HG02981 (cell line): ENCODE measurements around the gene HHATL.

Source experiments
- ATAC-seq: cut with Tn5 transposase; IDR thresholded peaks from one replicate; pipeline ENCODE4 v1.9.1; 2021; ENCODE audit warnings: mild to moderate bottlenecking, moderate library complexity; ENCODE audit not compliant: unreplicated experiment

Gene HHATL

GRCh38 chr3:42667096-42667522 is 35.5 kb downstream of the HHATL start:
- ATAC-seq, result no peak

- ATAC-seq, result no peak
Measured at GRCh38 chr3:42666577-42666998, 36.0 kb downstream of the HHATL start.

- no peak for ATAC-seq
Measured at GRCh38 chr3:42666022-42666421, 36.6 kb downstream of the HHATL start.

DNA sequence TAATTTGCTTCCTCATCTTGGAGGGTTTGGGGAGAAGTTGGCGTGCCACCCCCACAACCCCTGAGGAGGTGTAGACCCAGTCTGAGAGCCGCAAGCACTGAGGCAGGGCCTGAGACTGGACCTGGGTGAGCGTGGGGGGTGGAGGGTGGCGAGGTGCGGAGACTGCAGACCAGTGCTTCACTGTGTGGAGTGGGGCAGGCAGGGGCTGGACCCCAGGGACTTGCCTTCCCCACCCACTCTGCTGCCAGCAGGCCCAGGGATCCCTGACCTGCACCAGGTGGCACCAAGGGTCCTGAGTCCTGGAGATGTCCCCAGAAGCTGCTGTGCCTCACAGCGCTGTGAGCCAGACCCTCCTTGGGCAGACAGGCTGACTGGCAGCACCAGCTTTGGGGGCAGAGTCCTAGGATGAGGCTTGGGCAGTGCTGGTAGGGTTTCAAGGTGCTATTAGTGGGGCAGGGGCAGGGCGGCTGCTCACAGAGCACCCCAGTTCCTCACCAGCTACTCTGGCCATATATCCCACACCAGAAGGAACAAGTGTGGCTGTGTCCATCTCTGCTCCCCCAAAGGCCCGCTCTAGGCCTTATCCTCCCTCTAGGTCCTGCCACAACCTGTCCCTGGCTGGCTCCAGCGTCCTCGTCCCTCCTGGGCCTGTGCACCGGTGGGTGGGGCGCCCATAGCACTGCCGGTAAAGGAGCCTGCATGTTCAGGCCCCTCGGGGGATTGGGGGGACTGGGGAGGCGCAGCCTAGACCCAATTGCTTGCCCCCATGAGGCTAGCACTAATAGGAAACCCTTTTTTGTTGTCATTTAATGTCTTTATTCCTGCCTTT is 37.3 kb downstream of the HHATL start:
- ATAC-seq, result no peak

GRCh38 chr3:42664438-42664803 is 38.2 kb downstream of the HHATL start:
- ATAC-seq, result no peak

GRCh38 chr3:42663581-42664437 is 38.8 kb downstream of the HHATL start:
- no peak for ATAC-seq

DNA sequence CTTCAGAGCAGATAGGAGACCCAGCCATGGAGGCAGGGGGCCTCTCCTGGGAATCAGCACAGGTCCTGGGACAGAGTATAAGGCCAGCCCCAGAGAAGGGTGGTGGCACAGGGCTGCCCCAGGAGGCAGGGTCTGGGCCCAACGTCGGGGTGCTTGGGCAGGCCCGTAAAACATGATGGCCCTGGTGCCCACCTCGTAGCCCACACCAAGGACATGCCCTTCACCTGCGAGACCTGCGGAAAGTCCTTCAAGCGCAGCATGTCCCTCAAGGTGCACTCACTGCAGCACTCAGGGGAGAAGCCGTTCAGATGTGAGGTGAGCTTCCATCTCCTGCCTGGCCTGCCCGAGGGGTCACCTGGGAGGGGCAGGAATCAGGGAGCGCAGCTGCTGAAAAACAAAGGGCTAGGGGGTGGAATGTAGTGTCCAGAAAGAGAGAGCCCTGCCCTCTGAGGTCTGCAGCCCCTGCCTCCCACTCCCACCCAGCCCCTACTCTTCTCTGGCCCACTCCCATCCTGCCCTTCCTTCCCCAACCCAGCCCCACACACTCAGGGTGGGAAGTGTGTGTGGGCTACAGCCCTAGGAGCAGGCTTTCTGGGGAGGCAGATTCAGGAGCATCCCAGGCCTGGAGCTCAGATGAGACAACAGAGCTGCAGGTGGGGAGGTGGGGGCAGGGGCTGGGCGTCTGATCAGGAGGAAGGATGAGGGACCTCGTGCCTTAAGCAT is 39.6 kb downstream of the HHATL start:
- no peak for ATAC-seq

GRCh38 chr3:42662037-42662812 is 40.4 kb downstream of the HHATL start:
- no peak for ATAC-seq

DNA sequence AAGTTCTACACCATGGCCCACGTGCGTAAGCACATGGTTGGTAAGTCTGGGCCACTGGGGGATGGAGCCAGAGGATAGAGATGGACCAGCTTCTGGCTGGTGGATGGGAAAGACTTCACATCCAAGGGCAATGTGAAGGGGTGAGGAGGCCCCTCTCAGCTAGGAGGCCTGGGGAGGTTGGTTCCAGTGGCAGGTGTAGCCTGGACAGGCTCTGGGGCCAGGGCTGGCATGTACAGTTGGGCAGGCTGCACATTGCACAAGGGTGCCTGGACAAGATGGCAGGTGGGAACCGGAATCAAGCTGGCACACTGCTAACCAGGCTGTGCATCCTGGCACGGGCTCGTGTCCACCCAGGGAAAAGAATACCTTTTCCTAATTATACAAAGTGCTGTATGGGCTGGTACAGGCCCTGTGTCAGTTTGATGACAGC is 41.0 kb downstream of the HHATL start:
- no peak for ATAC-seq

DNA sequence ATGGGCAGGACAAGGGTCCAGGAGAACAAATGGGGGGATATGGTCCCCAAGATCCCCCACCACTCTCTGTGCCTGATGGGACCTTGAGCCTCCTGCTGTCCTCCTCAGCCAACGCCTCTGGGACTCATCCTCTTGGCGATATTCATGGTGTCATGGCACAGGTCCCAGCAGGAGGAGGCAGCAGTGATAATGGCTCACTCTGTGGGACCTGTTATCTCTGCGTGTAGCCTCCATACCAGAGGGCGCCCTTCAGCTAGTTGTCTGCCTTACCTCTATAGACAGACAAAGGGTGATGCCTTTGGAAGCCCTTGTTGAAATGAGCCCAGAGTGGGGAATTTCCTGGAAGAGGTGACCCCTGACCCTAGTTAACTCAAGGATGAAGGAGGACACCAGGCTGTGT is 41.7 kb downstream of the HHATL start:
- no peak for ATAC-seq

- no peak for ATAC-seq
Measured at GRCh38 chr3:42660131-42660715, 42.4 kb downstream of the HHATL start.

GRCh38 chr3:42659451-42660130 is 43.0 kb downstream of the HHATL start:
- ATAC-seq, result no peak

DNA sequence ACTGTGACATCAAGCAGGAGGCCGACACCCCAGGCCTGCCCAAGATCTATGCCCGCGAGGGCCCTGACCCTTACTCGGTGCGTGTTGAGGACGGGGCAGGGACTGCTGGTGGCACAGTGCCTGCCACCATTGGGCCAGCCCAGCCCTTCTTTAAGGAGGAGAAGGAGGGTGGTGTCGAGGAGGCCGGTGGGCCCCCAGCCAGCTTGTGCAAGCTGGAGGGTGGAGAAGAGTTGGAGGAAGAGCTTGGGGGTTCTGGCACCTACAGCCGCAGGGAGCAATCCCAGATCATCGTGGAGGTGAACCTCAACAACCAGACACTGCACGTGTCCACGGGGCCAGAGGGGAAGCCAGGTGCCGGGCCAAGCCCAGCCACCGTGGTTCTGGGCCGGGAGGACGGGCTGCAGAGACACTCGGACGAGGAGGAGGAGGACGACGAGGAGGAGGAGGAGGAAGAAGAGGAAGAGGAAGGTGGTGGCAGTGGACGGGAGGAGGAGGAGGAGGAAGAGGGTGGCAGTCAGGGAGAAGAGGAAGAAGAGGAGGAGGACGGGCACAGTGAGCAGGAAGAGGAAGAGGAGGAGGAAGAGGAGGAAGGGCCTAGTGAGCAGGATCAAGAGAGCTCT is 43.7 kb downstream of the HHATL start:
- ATAC-seq, result no peak

- ATAC-seq, result no peak
Measured at GRCh38 chr3:42658091-42658770, 44.4 kb downstream of the HHATL start.

DNA sequence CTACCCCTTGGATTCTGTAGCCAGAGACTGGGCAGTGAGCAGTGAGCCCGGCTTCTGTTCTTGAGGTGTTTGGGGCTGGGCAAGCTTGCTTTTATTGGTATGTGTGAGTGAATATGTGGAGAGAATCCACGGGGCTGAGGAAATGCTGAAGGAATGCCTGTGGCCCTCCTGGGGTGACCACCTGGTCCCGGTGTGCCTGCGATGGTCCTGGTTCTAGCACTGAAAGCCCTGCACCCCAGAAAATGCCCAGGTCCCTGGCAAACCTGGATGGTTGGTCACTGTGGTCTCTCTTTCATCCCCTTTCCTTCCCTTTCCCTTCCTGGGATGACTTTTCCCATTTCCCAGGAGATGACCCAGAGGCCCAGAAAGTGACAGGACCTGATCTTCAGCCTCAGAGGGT is 44.9 kb downstream of the HHATL start:
- ATAC-seq, result no peak

- ATAC-seq, result no peak
Measured at GRCh38 chr3:42656680-42657610, 45.7 kb downstream of the HHATL start.

GRCh38 chr3:42655980-42656679 is 46.5 kb downstream of the HHATL start:
- no peak for ATAC-seq
